ENCODE data around the gene OSBPL8.

Gene OSBPL8

DNA sequence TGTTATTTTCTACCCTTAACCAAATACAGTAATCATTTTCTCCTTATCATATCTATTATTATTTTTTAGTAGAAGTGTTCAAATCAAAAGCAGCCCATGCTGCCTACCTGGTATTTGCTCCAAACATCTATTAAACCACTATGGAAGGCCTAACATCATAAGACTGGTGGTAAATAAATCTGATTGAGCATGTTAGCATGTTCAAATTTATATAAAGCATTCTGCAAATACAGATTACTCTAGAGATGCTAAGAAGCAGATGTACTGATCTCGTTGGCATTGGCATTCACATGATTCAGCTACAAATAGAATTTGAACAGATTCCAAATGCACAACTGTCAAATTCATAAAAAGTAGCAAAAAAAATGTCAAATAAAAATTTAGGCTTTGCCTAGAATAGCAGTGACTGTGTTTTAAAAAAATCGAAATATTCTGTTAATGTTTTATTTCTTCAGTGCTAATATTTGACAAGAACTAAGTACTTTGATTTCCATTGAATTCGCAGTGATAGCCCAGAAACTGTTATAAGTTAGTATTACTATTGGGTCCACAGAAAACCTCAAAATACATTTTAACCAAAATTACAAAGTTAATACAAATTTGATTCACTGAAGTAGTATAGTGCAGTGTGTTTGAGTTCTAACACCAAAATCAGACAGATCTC is 9.4 kb upstream of the OSBPL8 start:
- no peak for DNase-seq (ENCODE audit: low read depth, low spot score)
- Histone ChIP-seq H3K27me3 (ENCODE audit: insufficient read depth, insufficient read length) (no peaks in the 10 kb centered on the region), H3K9me3 (ENCODE audit: insufficient read depth, low read length) (peaks cover 13% of the 10 kb centered on the region), H3K4me3 (ENCODE audit: insufficient read length, low read depth) (no peak overlapping the region), H3K9ac (ENCODE audit: insufficient read length, low read depth) (no peak overlapping the region), H3K4me1 (ENCODE audit: insufficient read depth, insufficient read length) (no peaks in the 10 kb centered on the region), H3K36me3 (ENCODE audit: insufficient read depth, insufficient read length, low read length) (no peaks in the 10 kb centered on the region)
- TF ChIP-seq ZNF274 (IDR thresholded peaks at IDR 0.05; ENCODE audit: low read depth, low read length) (no peak), YY1 (IDR thresholded peaks at IDR 0.05; ENCODE audit: insufficient read depth, insufficient read length) (no peak), SUZ12 (IDR thresholded peaks at IDR 0.05; ENCODE audit: extremely low read depth, insufficient read depth, insufficient read length) (no peak)

DNA sequence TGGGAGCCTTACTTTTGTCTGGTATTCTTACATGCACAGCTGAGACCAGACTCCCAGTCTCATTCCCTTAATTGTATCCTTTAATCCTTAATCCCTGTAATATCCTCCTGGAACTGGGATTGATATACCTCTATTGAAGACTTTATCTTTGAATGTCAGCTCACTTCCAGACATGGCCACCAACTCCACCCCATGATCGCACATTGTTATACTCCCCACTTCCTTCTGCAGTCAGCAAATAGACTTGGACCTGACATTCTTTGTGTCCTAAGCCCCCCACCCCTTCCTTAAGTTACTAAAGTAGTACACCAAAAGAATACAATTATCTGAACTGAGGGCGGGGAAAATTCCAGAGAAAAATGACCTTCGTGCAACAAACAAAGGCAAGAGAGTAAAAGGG is 8.6 kb upstream of the OSBPL8 start:
- DNase-seq (ENCODE audit: low read depth, low spot score), result no peak
- H3K4me1 ChIP-seq (ENCODE audit: insufficient read depth, insufficient read length), result no peaks in the 10 kb centered on the region
- no peak overlapping the region for H3K4me3 ChIP-seq (ENCODE audit: insufficient read length, low read depth)
- no peak overlapping the region for H3K9ac ChIP-seq (ENCODE audit: insufficient read length, low read depth)
- H3K27me3 ChIP-seq (ENCODE audit: insufficient read depth, insufficient read length), result no peaks in the 10 kb centered on the region
- peaks cover 5% of the 10 kb centered on the region; the same call in 1 of the 2 replicates for H3K9me3 ChIP-seq (ENCODE audit: insufficient read depth, low read length)
- no peaks in the 10 kb centered on the region for H3K36me3 ChIP-seq (ENCODE audit: insufficient read depth, insufficient read length, low read length)
- TF ChIP-seq ZNF274 (IDR thresholded peaks at IDR 0.05; ENCODE audit: low read depth, low read length), result no peak
- no peak for TF ChIP-seq SUZ12 (IDR thresholded peaks at IDR 0.05; ENCODE audit: extremely low read depth, insufficient read depth, insufficient read length)
- TF ChIP-seq YY1 (IDR thresholded peaks at IDR 0.05; ENCODE audit: insufficient read depth, insufficient read length), result no peak

DNA sequence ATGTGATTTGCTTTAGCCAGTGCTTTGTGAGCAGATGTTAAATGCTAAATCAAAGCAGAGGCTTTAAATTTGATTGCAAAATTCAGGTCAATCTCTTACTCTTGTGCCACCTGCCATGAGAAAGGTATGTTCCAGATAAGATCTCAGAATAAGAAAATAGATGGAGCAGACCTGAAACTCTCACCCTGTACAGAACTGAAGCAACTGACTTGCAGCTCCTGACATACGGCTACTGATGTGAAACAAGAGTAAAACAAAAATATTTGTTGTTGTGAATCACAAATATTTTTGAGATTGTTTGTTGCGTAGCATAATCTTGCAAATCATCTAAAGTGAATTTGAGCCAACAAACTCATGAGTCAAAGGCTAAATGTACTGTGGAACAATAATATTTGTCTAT is 3.5 kb upstream of the OSBPL8 start:
- Histone ChIP-seq H3K9me3 (ENCODE audit: insufficient read depth, low read length) (no peaks in the 10 kb centered on the region), H3K27me3 (ENCODE audit: insufficient read depth, insufficient read length) (no peaks in the 10 kb centered on the region), H3K36me3 (ENCODE audit: insufficient read depth, insufficient read length, low read length) (no peaks in the 10 kb centered on the region), H3K4me3 (ENCODE audit: insufficient read length, low read depth) (no peak overlapping the region), H3K9ac (ENCODE audit: insufficient read length, low read depth) (no peak overlapping the region), H3K4me1 (ENCODE audit: insufficient read depth, insufficient read length) (no peaks in the 10 kb centered on the region)
- TF ChIP-seq SUZ12 (IDR thresholded peaks at IDR 0.05; ENCODE audit: extremely low read depth, insufficient read depth, insufficient read length), result no peak
- no peak for TF ChIP-seq YY1 (IDR thresholded peaks at IDR 0.05; ENCODE audit: insufficient read depth, insufficient read length)
- TF ChIP-seq ZNF274 (IDR thresholded peaks at IDR 0.05; ENCODE audit: low read depth, low read length), result no peak
- no peak for DNase-seq (ENCODE audit: low read depth, low spot score)

DNA sequence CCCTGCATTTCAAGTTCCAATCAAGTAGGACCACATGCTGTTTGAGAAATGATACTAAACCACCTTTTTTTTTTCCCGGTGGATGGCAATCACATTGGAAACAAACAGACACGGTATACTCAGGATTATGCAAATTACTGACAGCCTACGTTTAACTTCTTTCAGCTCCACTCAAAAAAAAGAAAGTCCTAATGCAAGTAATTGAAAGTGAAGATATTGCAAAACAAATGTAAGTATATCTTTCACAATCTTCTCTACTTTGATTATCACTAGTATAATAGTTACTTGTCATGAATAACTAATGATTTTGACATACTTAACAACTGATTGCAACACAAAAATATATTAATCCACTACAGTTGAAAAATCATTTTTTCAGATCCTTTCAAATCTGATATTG is 2.6 kb upstream of the OSBPL8 start:
- H3K36me3 ChIP-seq (ENCODE audit: insufficient read depth, insufficient read length, low read length), result no peaks in the 10 kb centered on the region
- no peak overlapping the region for H3K9ac ChIP-seq (ENCODE audit: insufficient read length, low read depth)
- TF ChIP-seq YY1 (IDR thresholded peaks at IDR 0.05; ENCODE audit: insufficient read depth, insufficient read length), result no peak
- TF ChIP-seq ZNF274 (IDR thresholded peaks at IDR 0.05; ENCODE audit: low read depth, low read length), result no peak
- no peak for TF ChIP-seq SUZ12 (IDR thresholded peaks at IDR 0.05; ENCODE audit: extremely low read depth, insufficient read depth, insufficient read length)
- no peaks in the 10 kb centered on the region for H3K27me3 ChIP-seq (ENCODE audit: insufficient read depth, insufficient read length)
- H3K9me3 ChIP-seq (ENCODE audit: insufficient read depth, low read length), result no peaks in the 10 kb centered on the region
- H3K4me1 ChIP-seq (ENCODE audit: insufficient read depth, insufficient read length), result no peaks in the 10 kb centered on the region
- no peak overlapping the region for H3K4me3 ChIP-seq (ENCODE audit: insufficient read length, low read depth)
- DNase-seq (ENCODE audit: low read depth, low spot score), result no peak

DNA sequence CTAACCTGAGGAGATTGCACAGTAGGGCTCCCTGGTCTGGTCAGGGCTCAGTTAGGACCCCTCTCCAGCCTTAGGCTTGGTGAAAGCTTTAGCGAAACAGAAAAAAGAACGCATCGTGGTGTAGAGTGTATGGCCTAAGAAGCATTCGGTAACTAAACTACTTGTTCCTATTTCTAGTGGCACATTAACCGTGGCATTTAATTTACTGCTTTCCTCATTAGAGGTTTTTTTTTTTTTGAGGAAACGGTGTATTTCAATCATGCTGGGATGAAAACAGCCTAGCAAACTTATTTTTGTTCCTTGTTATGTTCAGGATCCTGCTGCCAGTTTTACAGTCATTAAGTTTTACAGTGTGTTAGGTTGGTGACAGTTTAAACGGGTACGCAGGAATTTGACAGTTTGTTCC is 518 bp upstream of the OSBPL8 start:
- Histone ChIP-seq H3K36me3 (ENCODE audit: insufficient read depth, insufficient read length, low read length) (no peaks in the 10 kb centered on the region), H3K9me3 (ENCODE audit: insufficient read depth, low read length) (no peaks in the 10 kb centered on the region), H3K9ac (ENCODE audit: insufficient read length, low read depth) (peak overlapping the region; percentile 87), H3K27me3 (ENCODE audit: insufficient read depth, insufficient read length) (no peaks in the 10 kb centered on the region), H3K4me3 (ENCODE audit: insufficient read length, low read depth) (peak overlapping the region; percentile 93), H3K4me1 (ENCODE audit: insufficient read depth, insufficient read length) (no peaks in the 10 kb centered on the region)
- no peak for DNase-seq (ENCODE audit: low read depth, low spot score)
- TF ChIP-seq ZNF274 (IDR thresholded peaks at IDR 0.05; ENCODE audit: low read depth, low read length) (no peak), YY1 (IDR thresholded peaks at IDR 0.05; ENCODE audit: insufficient read depth, insufficient read length) (no peak), SUZ12 (IDR thresholded peaks at IDR 0.05; ENCODE audit: extremely low read depth, insufficient read depth, insufficient read length) (no peak)

DNA sequence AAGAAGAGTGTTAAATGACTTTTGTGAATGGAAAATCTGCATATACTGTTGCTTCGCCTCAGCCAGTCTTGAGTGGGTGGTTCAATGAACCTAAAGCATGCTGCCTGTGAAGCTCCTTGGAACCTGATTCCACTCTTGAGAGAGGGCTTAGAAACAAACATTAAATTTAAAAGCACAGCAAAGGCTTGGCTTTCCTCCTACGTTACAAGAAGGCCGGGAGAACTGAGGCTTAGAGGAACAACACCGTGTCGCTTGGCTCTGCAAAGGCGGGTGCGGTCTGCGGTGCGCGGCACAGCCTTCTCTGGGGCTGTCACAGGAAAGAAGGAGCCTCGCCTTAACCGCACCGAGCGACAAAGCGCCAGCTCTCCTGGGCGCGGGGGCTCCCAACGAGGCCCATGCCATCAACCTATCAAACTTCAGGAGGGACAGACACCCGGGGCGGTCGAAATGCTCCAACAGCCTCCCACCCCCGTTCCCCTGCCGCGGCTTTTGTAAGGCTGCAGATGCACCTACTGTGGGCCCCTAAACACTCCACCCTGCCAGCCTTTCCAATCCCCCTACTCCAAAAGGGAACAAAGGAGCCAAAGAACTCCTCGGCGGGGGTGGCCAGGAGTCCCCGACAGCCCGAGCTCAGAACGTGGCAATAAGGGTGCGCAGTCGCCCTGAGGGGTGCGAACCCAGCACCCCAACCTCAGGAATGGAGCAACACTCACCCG is 729 bp downstream of the OSBPL8 start:
- Histone ChIP-seq H3K4me3 (ENCODE audit: insufficient read length, low read depth) (peak overlapping the region; percentile 93), H3K9ac (ENCODE audit: insufficient read length, low read depth) (peak overlapping the region; percentile 99), H3K4me1 (ENCODE audit: insufficient read depth, insufficient read length) (no peaks in the 10 kb centered on the region), H3K27me3 (ENCODE audit: insufficient read depth, insufficient read length) (no peaks in the 10 kb centered on the region), H3K9me3 (ENCODE audit: insufficient read depth, low read length) (no peaks in the 10 kb centered on the region), H3K36me3 (ENCODE audit: insufficient read depth, insufficient read length, low read length) (no peaks in the 10 kb centered on the region)
- peak; percentile 23 for DNase-seq (ENCODE audit: low read depth, low spot score)
- TF ChIP-seq ZNF274 (IDR thresholded peaks at IDR 0.05; ENCODE audit: low read depth, low read length) (no peak), SUZ12 (IDR thresholded peaks at IDR 0.05; ENCODE audit: extremely low read depth, insufficient read depth, insufficient read length) (no peak), YY1 (IDR thresholded peaks at IDR 0.05; ENCODE audit: insufficient read depth, insufficient read length) (no peak)

DNA sequence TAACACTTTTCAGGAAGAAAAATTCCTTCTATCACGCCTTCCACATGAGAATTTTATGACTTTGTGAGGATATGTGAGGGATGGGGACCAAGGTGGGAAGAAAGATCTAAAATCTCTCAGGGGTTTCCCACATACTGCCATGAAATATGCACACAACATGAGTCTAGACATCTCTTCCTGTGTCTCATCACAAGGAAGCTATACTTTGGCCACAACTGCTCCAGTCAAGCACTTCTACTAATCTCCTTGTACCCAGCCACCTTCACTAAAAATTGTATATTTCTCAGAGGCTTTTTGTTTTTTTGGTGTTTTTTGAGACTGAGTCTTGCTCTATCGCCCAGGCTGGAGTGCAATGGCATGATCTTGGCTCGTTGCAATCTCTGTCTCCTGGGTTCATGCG is 3.2 kb downstream of the OSBPL8 start:
- Histone ChIP-seq H3K27me3 (ENCODE audit: insufficient read depth, insufficient read length) (no peaks in the 10 kb centered on the region), H3K9ac (ENCODE audit: insufficient read length, low read depth) (no peak overlapping the region), H3K36me3 (ENCODE audit: insufficient read depth, insufficient read length, low read length) (no peaks in the 10 kb centered on the region), H3K9me3 (ENCODE audit: insufficient read depth, low read length) (no peaks in the 10 kb centered on the region), H3K4me1 (ENCODE audit: insufficient read depth, insufficient read length) (no peaks in the 10 kb centered on the region), H3K4me3 (ENCODE audit: insufficient read length, low read depth) (no peak overlapping the region)
- TF ChIP-seq YY1 (IDR thresholded peaks at IDR 0.05; ENCODE audit: insufficient read depth, insufficient read length) (no peak), ZNF274 (IDR thresholded peaks at IDR 0.05; ENCODE audit: low read depth, low read length) (no peak), SUZ12 (IDR thresholded peaks at IDR 0.05; ENCODE audit: extremely low read depth, insufficient read depth, insufficient read length) (no peak)
- no peak for DNase-seq (ENCODE audit: low read depth, low spot score)
